ENCODE measurements around the gene PIGC. TPM values are rescaled to one million over a fixed set of nuclear protein-coding genes. Genes with fewer than 3 reads are reported as not detected.

PIGC gene
- total RNA-seq, 1 experiment from 2014 or later, result 16.2 TPM

DNA sequence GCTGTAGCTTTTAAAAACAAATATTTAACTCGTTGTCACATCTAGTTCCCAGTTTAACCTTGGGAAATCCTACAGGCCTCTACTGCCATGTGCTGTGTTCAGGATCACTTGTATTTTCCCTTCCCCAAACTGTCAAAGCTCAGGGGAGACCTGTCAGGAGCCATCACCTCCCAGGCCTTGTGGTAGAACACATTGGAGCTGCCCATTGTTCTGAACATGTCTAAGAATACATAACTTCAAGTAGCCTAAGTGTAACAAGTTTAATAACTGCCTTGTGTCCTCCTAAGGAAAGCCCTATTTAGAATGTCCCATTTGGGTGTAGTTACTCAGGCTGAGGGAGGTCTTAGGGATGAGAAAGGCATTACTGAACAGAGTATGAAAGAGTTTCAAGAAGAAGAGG lies 28.6 kb upstream of the PIGC start:
- ATAC-seq (no peak), DNase-seq (ENCODE audit: low spot score) (no peak)
- Mint-ChIP-seq H3K9me3 (no peaks in the 10 kb centered on the region), H3K36me3 (no peaks in the 10 kb centered on the region), H3K27ac (no peak overlapping the region), H3K4me1 (no peaks in the 10 kb centered on the region), H3K27me3 (ENCODE audit: low read depth) (no peaks in the 10 kb centered on the region), H3K4me3 (no peak overlapping the region)
- TF ChIP-seq TP53 (CRISPR knock-in tag; IDR thresholded peaks at IDR 0.05), result no peak
- TF ChIP-seq ZNF396 (CRISPR knock-in tag; IDR thresholded peaks at IDR 0.05; ENCODE audit: borderline replicate concordance), result no peak
- no peak for TF ChIP-seq SP1 (CRISPR knock-in tag; conservative IDR thresholded peaks at IDR 0.05)
- TF ChIP-seq, protein P1, sequence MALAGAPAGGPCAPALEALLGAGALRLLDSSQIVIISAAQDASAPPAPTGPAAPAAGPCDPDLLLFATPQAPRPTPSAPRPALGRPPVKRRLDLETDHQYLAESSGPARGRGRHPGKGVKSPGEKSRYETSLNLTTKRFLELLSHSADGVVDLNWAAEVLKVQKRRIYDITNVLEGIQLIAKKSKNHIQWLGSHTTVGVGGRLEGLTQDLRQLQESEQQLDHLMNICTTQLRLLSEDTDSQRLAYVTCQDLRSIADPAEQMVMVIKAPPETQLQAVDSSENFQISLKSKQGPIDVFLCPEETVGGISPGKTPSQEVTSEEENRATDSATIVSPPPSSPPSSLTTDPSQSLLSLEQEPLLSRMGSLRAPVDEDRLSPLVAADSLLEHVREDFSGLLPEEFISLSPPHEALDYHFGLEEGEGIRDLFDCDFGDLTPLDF (CRISPR knock-in tag; IDR thresholded peaks at IDR 0.05), result no peak
- TF ChIP-seq, protein P2, sequence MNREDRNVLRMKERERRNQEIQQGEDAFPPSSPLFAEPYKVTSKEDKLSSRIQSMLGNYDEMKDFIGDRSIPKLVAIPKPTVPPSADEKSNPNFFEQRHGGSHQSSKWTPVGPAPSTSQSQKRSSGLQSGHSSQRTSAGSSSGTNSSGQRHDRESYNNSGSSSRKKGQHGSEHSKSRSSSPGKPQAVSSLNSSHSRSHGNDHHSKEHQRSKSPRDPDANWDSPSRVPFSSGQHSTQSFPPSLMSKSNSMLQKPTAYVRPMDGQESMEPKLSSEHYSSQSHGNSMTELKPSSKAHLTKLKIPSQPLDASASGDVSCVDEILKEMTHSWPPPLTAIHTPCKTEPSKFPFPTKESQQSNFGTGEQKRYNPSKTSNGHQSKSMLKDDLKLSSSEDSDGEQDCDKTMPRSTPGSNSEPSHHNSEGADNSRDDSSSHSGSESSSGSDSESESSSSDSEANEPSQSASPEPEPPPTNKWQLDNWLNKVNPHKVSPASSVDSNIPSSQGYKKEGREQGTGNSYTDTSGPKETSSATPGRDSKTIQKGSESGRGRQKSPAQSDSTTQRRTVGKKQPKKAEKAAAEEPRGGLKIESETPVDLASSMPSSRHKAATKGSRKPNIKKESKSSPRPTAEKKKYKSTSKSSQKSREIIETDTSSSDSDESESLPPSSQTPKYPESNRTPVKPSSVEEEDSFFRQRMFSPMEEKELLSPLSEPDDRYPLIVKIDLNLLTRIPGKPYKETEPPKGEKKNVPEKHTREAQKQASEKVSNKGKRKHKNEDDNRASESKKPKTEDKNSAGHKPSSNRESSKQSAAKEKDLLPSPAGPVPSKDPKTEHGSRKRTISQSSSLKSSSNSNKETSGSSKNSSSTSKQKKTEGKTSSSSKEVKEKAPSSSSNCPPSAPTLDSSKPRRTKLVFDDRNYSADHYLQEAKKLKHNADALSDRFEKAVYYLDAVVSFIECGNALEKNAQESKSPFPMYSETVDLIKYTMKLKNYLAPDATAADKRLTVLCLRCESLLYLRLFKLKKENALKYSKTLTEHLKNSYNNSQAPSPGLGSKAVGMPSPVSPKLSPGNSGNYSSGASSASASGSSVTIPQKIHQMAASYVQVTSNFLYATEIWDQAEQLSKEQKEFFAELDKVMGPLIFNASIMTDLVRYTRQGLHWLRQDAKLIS (CRISPR knock-in tag; IDR thresholded peaks at IDR 0.05; ENCODE audit: borderline replicate concordance), result no peak
- CTCF ChIA-PET, result no interaction called here
- POLR2A ChIA-PET, result no interaction called here

DNA sequence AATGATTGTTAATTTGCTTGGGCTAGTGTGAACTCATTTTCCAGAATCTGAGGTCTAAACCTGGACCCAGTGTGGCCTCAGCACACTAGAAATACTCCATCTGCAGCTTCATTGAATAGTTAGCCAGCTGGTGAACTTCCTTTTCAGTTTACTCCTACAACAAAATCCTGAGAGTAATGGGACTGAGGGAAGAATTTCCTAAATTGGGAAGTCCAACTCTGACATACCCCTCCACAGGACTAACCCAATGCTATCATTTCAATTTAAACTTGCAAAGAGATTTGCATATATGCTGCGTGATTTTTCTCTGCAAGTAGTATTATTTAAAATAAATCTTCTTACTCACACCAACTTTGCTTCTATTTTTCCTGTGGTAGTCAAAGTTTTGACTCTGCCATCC lies 27.8 kb upstream of the PIGC start:
- ChIA-PET CTCF (no interaction called here), POLR2A (no interaction called here)
- no peak for TF ChIP-seq NFYB (CRISPR knock-in tag; conservative IDR thresholded peaks at IDR 0.05; ENCODE audit: low read depth)
- no peak for TF ChIP-seq NFE2L1 (CRISPR knock-in tag; IDR thresholded peaks at IDR 0.05)
- TF ChIP-seq, protein P3, sequence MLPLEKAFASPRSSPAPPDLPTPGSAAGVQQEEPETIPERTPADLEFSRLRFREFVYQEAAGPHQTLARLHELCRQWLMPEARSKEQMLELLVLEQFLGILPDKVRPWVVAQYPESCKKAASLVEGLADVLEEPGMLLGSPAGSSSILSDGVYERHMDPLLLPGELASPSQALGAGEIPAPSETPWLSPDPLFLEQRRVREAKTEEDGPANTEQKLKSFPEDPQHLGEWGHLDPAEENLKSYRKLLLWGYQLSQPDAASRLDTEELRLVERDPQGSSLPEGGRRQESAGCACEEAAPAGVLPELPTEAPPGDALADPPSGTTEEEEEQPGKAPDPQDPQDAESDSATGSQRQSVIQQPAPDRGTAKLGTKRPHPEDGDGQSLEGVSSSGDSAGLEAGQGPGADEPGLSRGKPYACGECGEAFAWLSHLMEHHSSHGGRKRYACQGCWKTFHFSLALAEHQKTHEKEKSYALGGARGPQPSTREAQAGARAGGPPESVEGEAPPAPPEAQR (CRISPR knock-in tag; IDR thresholded peaks at IDR 0.05), result no peak
- TF ChIP-seq, protein P4, sequence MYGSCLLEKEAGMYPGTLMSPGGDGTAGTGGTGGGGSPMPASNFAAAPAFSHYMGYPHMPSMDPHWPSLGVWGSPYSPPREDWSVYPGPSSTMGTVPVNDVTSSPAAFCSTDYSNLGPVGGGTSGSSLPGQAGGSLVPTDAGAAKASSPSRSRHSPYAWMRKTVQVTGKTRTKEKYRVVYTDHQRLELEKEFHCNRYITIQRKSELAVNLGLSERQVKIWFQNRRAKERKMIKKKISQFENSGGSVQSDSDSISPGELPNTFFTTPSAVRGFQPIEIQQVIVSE (CRISPR knock-in tag; IDR thresholded peaks at IDR 0.05; ENCODE audit: borderline replicate concordance), result no peak
- TF ChIP-seq, protein P5, sequence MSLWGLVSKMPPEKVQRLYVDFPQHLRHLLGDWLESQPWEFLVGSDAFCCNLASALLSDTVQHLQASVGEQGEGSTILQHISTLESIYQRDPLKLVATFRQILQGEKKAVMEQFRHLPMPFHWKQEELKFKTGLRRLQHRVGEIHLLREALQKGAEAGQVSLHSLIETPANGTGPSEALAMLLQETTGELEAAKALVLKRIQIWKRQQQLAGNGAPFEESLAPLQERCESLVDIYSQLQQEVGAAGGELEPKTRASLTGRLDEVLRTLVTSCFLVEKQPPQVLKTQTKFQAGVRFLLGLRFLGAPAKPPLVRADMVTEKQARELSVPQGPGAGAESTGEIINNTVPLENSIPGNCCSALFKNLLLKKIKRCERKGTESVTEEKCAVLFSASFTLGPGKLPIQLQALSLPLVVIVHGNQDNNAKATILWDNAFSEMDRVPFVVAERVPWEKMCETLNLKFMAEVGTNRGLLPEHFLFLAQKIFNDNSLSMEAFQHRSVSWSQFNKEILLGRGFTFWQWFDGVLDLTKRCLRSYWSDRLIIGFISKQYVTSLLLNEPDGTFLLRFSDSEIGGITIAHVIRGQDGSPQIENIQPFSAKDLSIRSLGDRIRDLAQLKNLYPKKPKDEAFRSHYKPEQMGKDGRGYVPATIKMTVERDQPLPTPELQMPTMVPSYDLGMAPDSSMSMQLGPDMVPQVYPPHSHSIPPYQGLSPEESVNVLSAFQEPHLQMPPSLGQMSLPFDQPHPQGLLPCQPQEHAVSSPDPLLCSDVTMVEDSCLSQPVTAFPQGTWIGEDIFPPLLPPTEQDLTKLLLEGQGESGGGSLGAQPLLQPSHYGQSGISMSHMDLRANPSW (CRISPR knock-in tag; conservative IDR thresholded peaks at IDR 0.05; ENCODE audit: low read depth), result no peak
- TF ChIP-seq MYBL2 (CRISPR knock-in tag; IDR thresholded peaks at IDR 0.05), result no peak
- no peak for TF ChIP-seq ZNF232 (CRISPR knock-in tag; IDR thresholded peaks at IDR 0.05)
- TF ChIP-seq, protein P6, sequence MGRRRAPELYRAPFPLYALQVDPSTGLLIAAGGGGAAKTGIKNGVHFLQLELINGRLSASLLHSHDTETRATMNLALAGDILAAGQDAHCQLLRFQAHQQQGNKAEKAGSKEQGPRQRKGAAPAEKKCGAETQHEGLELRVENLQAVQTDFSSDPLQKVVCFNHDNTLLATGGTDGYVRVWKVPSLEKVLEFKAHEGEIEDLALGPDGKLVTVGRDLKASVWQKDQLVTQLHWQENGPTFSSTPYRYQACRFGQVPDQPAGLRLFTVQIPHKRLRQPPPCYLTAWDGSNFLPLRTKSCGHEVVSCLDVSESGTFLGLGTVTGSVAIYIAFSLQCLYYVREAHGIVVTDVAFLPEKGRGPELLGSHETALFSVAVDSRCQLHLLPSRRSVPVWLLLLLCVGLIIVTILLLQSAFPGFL (CRISPR knock-in tag; IDR thresholded peaks at IDR 0.05; ENCODE audit: borderline replicate concordance), result no peak
- Mint-ChIP-seq H3K36me3 (no peaks in the 10 kb centered on the region), H3K27ac (no peak overlapping the region), H3K9me3 (no peaks in the 10 kb centered on the region), H3K4me1 (no peaks in the 10 kb centered on the region), H3K4me3 (no peak overlapping the region), H3K27me3 (ENCODE audit: low read depth) (no peaks in the 10 kb centered on the region)
- ATAC-seq (no peak), DNase-seq (ENCODE audit: low spot score) (no peak)
